H9 (cell line): ENCODE measurements around the gene ITPRIPL1. TPM values are rescaled to one million over a fixed set of nuclear protein-coding genes. Genes with fewer than 3 reads are reported as not detected.

ENCODE experiments used
- DNase-seq: peaks from one replicate; pipeline ENCODE4 v3.0.0-alpha.2; 2017
- H2AFZ ChIP-seq: one replicate; pipeline ENCODE4 v1.6.1; 2013; ENCODE audit warnings: mild to moderate bottlenecking, low read length, control low read depth, moderate library complexity
- H2AK5ac ChIP-seq: 2 replicates; pipeline ENCODE4 v1.6.1; 2013; ENCODE audit warnings: low read length, control low read depth, mixed read lengths; ENCODE audit not compliant: insufficient read length
- H2BK120ac ChIP-seq: one replicate; pipeline ENCODE4 v1.6.1; 2013; ENCODE audit warnings: low read depth, mild to moderate bottlenecking, low read length, control low read depth, inconsistent platforms; ENCODE audit not compliant: poor library complexity, severe bottlenecking
- H2BK12ac ChIP-seq: 2 replicates; pipeline ENCODE4 v1.6.1; 2013; ENCODE audit warnings: low read length, control low read depth, mixed read lengths, low read depth; ENCODE audit not compliant: insufficient read length
- H2BK15ac ChIP-seq: 2 replicates; pipeline ENCODE4 v1.6.1; 2013; ENCODE audit warnings: low read depth, low read length, control low read depth
- H2BK20ac ChIP-seq: one replicate; pipeline ENCODE4 v1.6.1; 2013; ENCODE audit warnings: low read depth, mild to moderate bottlenecking, low read length, control low read depth, inconsistent platforms; ENCODE audit not compliant: poor library complexity, severe bottlenecking
- H2BK5ac ChIP-seq: 2 replicates; pipeline ENCODE4 v1.6.1; 2013; ENCODE audit warnings: low read length, control low read depth, mixed read lengths; ENCODE audit not compliant: insufficient read length
- H3K14ac ChIP-seq: 2 replicates; pipeline ENCODE4 v1.6.1; 2013; ENCODE audit warnings: low read length, control low read depth; ENCODE audit not compliant: insufficient read depth
- H3K18ac ChIP-seq: 2 replicates; pipeline ENCODE4 v1.6.1; 2013; ENCODE audit warnings: low read depth, mild to moderate bottlenecking, mixed read lengths, low read length, control low read depth; ENCODE audit not compliant: insufficient read length
- H3K23ac ChIP-seq: 2 replicates; pipeline ENCODE4 v1.6.1; 2013; ENCODE audit warnings: low read length, control low read depth, mixed read lengths, low read depth; ENCODE audit not compliant: insufficient read length
- H3K23me2 ChIP-seq: 2 replicates; pipeline ENCODE4 v1.6.1; 2013; ENCODE audit warnings: low read depth, mild to moderate bottlenecking, mixed read lengths, low read length, control low read depth; ENCODE audit not compliant: insufficient read length, poor library complexity, severe bottlenecking
- H3K27ac ChIP-seq: 2 replicates; pipeline ENCODE4 v1.5.1; 2013; ENCODE audit warnings: low read length, control low read depth, mixed read lengths, low read depth; ENCODE audit not compliant: insufficient read length
- H3K27me3 ChIP-seq: 2 replicates; pipeline ENCODE4 v1.6.1; 2013; ENCODE audit warnings: low read length, control low read depth, inconsistent platforms; ENCODE audit not compliant: insufficient read depth
- H3K4ac ChIP-seq: 2 replicates; pipeline ENCODE4 v1.6.1; 2013; ENCODE audit warnings: low read depth, mild to moderate bottlenecking, control low read depth, inconsistent platforms, low read length, moderate library complexity
- H3K4me1 ChIP-seq: 2 replicates; pipeline ENCODE4 v1.6.1; 2013; ENCODE audit warnings: low read length, control low read depth, inconsistent platforms; ENCODE audit not compliant: insufficient read depth
- H3K4me2 ChIP-seq: 2 replicates; pipeline ENCODE4 v1.6.1; 2013; ENCODE audit warnings: low read length, control low read depth, mixed read lengths; ENCODE audit not compliant: insufficient read length, insufficient read depth
- H3K56ac ChIP-seq: 2 replicates; pipeline ENCODE4 v1.6.1; 2013; ENCODE audit warnings: low read depth, mild to moderate bottlenecking, mixed read lengths, low read length, control low read depth; ENCODE audit not compliant: insufficient read length
- H3K79me1 ChIP-seq: 2 replicates; pipeline ENCODE4 v1.6.1; 2013; ENCODE audit warnings: low read depth, mild to moderate bottlenecking, moderate library complexity, low read length, control low read depth, inconsistent platforms; ENCODE audit not compliant: insufficient read depth, poor library complexity, severe bottlenecking
- H3K79me2 ChIP-seq: 2 replicates; pipeline ENCODE4 v1.6.1; 2013; ENCODE audit warnings: low read length, control low read depth, inconsistent platforms; ENCODE audit not compliant: insufficient read depth
- H3K9ac ChIP-seq: 2 replicates; pipeline ENCODE4 v1.6.1; 2013; ENCODE audit warnings: low read length, control low read depth, mixed read lengths; ENCODE audit not compliant: insufficient read length; ENCODE audit errors: extremely low read depth
- H3K9me3 ChIP-seq: one replicate; pipeline ENCODE4 v1.6.1; 2013; ENCODE audit warnings: low read depth, low read length, inconsistent platforms; ENCODE audit not compliant: control insufficient read depth
- H3T11ph ChIP-seq: one replicate; pipeline ENCODE4 v1.6.1; 2013; ENCODE audit warnings: mild to moderate bottlenecking, low read length, control low read depth, inconsistent platforms
- H4K20me1 ChIP-seq: one replicate; pipeline ENCODE4 v1.6.1; 2013; ENCODE audit not compliant: control insufficient read depth, insufficient read length, insufficient read depth
- H4K5ac ChIP-seq: 2 replicates; pipeline ENCODE4 v1.6.1; 2013; ENCODE audit warnings: low read depth, mild to moderate bottlenecking, mixed read lengths, low read length, control low read depth; ENCODE audit not compliant: insufficient read length
- H4K8ac ChIP-seq: replicated peaks from 2 replicates; pipeline ENCODE4 v1.6.1; 2013; ENCODE audit warnings: low read length, control low read depth, mixed read lengths, low read depth; ENCODE audit not compliant: insufficient read length
- H4K91ac ChIP-seq: 2 replicates; pipeline ENCODE4 v1.6.1; 2013; ENCODE audit warnings: low read depth, mild to moderate bottlenecking, moderate library complexity, mixed read lengths, low read length, control low read depth; ENCODE audit not compliant: insufficient read length
- H3K27ac Mint-ChIP-seq, 3 experiments: 2 replicates in 2 of 3; 3 replicates in 1 of 3; pipeline ENCODE4 v1.8.0; 2020 to 2021; ENCODE audit warnings: mixed read lengths in 3 of 3, mild to moderate bottlenecking in 1 of 3, moderate library complexity in 1 of 3
- H3K27me3 Mint-ChIP-seq: 2 replicates; pipeline ENCODE4 v1.8.0; 2021; ENCODE audit warnings: low read depth, mild to moderate bottlenecking, moderate library complexity, mixed read lengths
- H3K36me3 Mint-ChIP-seq, 3 experiments: 2 replicates in 2 of 3; 3 replicates in 1 of 3; pipeline ENCODE4 v1.8.0; 2020 to 2021; ENCODE audit warnings: low read depth in 3 of 3, mixed read lengths in 3 of 3; ENCODE audit not compliant: insufficient read depth in 1 of 3
- H3K4me1 Mint-ChIP-seq, 2 experiments: 2 replicates each; pipeline ENCODE4 v1.8.0; 2020; ENCODE audit warnings: mixed read lengths in 2 of 2
- H3K4me3 Mint-ChIP-seq, 2 experiments: 2 replicates in 1 of 2; 3 replicates in 1 of 2; pipeline ENCODE4 v1.8.0; 2020 to 2021; ENCODE audit warnings: mild to moderate bottlenecking in 2 of 2, mixed read lengths in 2 of 2, moderate library complexity in 1 of 2
- H3K9me3 Mint-ChIP-seq, 2 experiments: 2 replicates in 1 of 2; 3 replicates in 1 of 2; pipeline ENCODE4 v1.8.0; 2020; ENCODE audit warnings: mild to moderate bottlenecking in 2 of 2, mixed read lengths in 2 of 2, moderate library complexity in 1 of 2
- total RNA-seq: library from RNA; stranded (reverse); gene quantifications from 2 replicates; pipeline ENCODE4 v1.2.1, GENCODE V29; 2021
- TF ChIP-seq, protein P1 (sequence below): fragments of 200-600 bp; sonication (generic); conservative IDR thresholded peaks from 3 replicates; pipeline ENCODE4 v1.8.0; 2021; ENCODE audit warnings: antibody characterized with exemption, mild to moderate bottlenecking

The ITPRIPL1 gene
- total RNA-seq, 1 experiment from 2014 or later = 16.3 TPM

DNA sequence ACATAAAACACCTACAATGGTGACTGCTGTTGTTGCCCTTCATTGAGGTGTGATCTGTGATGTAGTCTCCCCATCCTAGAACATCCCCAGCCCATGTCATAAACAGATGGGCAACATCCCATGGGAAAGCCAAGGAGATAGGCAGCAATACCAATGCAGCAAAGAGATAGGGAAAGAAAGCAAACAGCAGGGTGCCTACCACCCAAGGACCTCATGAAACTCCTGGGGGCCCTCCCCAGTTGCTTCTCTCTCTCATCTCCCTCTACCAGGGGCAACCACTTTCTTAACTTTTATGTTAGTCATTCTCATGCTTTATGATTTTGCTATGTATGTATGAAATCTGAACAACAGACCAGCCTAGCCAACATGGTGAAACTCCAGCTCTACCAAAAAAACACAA lies 8.1 kb upstream of the ITPRIPL1 start:
- Histone ChIP-seq H3K4me2 (no peak overlapping the region), H3K79me2 (no peaks in the 10 kb centered on the region), H3K27me3 (peaks cover 13% of the 10 kb centered on the region; the same call in 1 of the 2 replicates), H3K23me2 (peaks cover 11% of the 10 kb centered on the region), H3K9ac (no peak overlapping the region), H4K20me1 (no peaks in the 10 kb centered on the region), H2BK5ac (no peak overlapping the region), H3K9me3 (no peaks in the 10 kb centered on the region), H4K91ac (no peak overlapping the region), H2BK20ac (no peak overlapping the region), H3K79me1 (no peaks in the 10 kb centered on the region), H2BK12ac (no peak overlapping the region), H4K8ac (no peak overlapping the region), H3K4me1 (no peaks in the 10 kb centered on the region), H3K14ac (no peak overlapping the region), H3K18ac (no peak overlapping the region), H2AFZ (no peak overlapping the region), H2BK120ac (no peak overlapping the region), H3T11ph (no peak overlapping the region), H3K23ac (no peak overlapping the region), H3K27ac (no peak overlapping the region), H3K4ac (no peak overlapping the region), H3K56ac (no peak overlapping the region), H2BK15ac (no peak overlapping the region), H2AK5ac (no peak overlapping the region), H4K5ac (no peak overlapping the region)
- H3K36me3 Mint-ChIP-seq = no peaks in the 10 kb centered on the region; a peak in 1 of 7 replicates
- no peaks in the 10 kb centered on the region; a peak in 1 of 5 replicates for H3K9me3 Mint-ChIP-seq
- TF ChIP-seq, protein P1, sequence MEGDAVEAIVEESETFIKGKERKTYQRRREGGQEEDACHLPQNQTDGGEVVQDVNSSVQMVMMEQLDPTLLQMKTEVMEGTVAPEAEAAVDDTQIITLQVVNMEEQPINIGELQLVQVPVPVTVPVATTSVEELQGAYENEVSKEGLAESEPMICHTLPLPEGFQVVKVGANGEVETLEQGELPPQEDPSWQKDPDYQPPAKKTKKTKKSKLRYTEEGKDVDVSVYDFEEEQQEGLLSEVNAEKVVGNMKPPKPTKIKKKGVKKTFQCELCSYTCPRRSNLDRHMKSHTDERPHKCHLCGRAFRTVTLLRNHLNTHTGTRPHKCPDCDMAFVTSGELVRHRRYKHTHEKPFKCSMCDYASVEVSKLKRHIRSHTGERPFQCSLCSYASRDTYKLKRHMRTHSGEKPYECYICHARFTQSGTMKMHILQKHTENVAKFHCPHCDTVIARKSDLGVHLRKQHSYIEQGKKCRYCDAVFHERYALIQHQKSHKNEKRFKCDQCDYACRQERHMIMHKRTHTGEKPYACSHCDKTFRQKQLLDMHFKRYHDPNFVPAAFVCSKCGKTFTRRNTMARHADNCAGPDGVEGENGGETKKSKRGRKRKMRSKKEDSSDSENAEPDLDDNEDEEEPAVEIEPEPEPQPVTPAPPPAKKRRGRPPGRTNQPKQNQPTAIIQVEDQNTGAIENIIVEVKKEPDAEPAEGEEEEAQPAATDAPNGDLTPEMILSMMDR = no peak
- H3K27me3 Mint-ChIP-seq = peaks cover 59% of the 10 kb centered on the region
- no peak overlapping the region for H3K4me3 Mint-ChIP-seq
- H3K4me1 Mint-ChIP-seq = peaks cover 8 to 10% of the 10 kb centered on the region in 2 experiments
- no peak for DNase-seq
- no peak overlapping the region for H3K27ac Mint-ChIP-seq
